AG10803 (cell line): ENCODE measurements around the gene CLBA1.

Experiments
- DNase-seq: peaks from one replicate; pipeline ENCODE4 v3.0.0; 2010; ENCODE audit warnings: low read depth
- H3K4me3 ChIP-seq: 2 replicates; pipeline ENCODE4 v1.5.1; 2011; ENCODE audit warnings: mild to moderate bottlenecking, low read length, control low read depth
- CTCF ChIP-seq: conservative IDR thresholded peaks from 2 replicates; pipeline ENCODE4 v1.5.1; 2011; ENCODE audit warnings: mild to moderate bottlenecking, low read length, control low read depth, inconsistent platforms

The CLBA1 gene

GRCh38 chr14:105039458-105040205 lies 54.0 kb downstream of the CLBA1 start:
- TF ChIP-seq CTCF = no peak
- DNase-seq = no peak
- H3K4me3 ChIP-seq = no peak overlapping the region

GRCh38 chr14:105041841-105042765 lies 56.5 kb downstream of the CLBA1 start:
- H3K4me3 ChIP-seq = no peak overlapping the region
- TF ChIP-seq CTCF = no peak
- DNase-seq = no peak

- TF ChIP-seq CTCF = no peak
- H3K4me3 ChIP-seq = no peak overlapping the region
- no peak for DNase-seq
Measured at GRCh38 chr14:105042813-105043212, 57.2 kb downstream of the CLBA1 start.

- DNase-seq = no peak
- TF ChIP-seq CTCF = no peak
- no peak overlapping the region for H3K4me3 ChIP-seq
Measured at GRCh38 chr14:105043641-105044040, 58.1 kb downstream of the CLBA1 start.
